AG04450 (cell line): ENCODE measurements around the gene CCT6B. TPM values are rescaled to one million over a fixed set of nuclear protein-coding genes. Genes with fewer than 3 reads are reported as not detected.

Experiments used
- CTCF ChIA-PET: fragments of 300-600, 350-600 bp; formaldehyde crosslinking; extraction: SDS; loops from one replicate; lab custom pipeline; 2022; ENCODE audit warnings: antibody characterized with exemption, inconsistent platforms; lab: Charles Lee
- POLR2A ChIA-PET: fragments of 350-600 bp; formaldehyde crosslinking; extraction: SDS; loops from one replicate; lab custom pipeline; 2021; ENCODE audit warnings: antibody characterized with exemption, inconsistent platforms; lab: Yijun Ruan, JAX
- DNase-seq: peaks from one replicate; pipeline ENCODE4 v3.0.0-alpha.2; 2011; ENCODE audit warnings: low read depth, low spot score
- H3K27ac ChIP-seq: one replicate; pipeline ENCODE4 v1.5.1; 2012; ENCODE audit warnings: low read depth, low read length, control low read depth
- H3K27me3 ChIP-seq: one replicate; pipeline ENCODE4 v1.6.0; 2012; ENCODE audit warnings: low read length; ENCODE audit not compliant: control insufficient read depth, insufficient read depth
- H3K4me3 ChIP-seq: 2 replicates; pipeline ENCODE4 v1.5.1; 2011; ENCODE audit warnings: mild to moderate bottlenecking, low read depth, low read length, control low read depth
- H3K9me3 ChIP-seq: 2 replicates; pipeline ENCODE4 v1.5.1; 2012; ENCODE audit warnings: low read length; ENCODE audit not compliant: control insufficient read depth, insufficient read depth
- CTCF ChIP-seq: IDR thresholded peaks from 2 replicates; pipeline ENCODE4 v1.5.1; 2011; ENCODE audit warnings: low read depth, low read length, control low read depth, inconsistent platforms
- polyA plus RNA-seq: library from polyadenylated mRNA; depleted of rRNA; stranded (reverse); fragments of >200 nt; gene quantifications from 2 replicates; pipeline ENCODE4 v1.2.3, GENCODE V29; 2011

Gene CCT6B
- polyA plus RNA-seq, 1 experiment, result 2.3 TPM

GRCh38 chr17:34913001-34913400 lies 48.3 kb downstream of the CCT6B start:
- no peak overlapping the region for H3K27ac ChIP-seq
- POLR2A ChIA-PET, result no interaction called here
- DNase-seq, result no peak
- no peak overlapping the region for H3K4me3 ChIP-seq
- TF ChIP-seq CTCF, result no peak
- no peaks in the 10 kb centered on the region for H3K9me3 ChIP-seq
- no peaks in the 10 kb centered on the region for H3K27me3 ChIP-seq
- CTCF ChIA-PET, result no interaction called here

GRCh38 chr17:34909040-34909439 lies 52.2 kb downstream of the CCT6B start:
- no peak for TF ChIP-seq CTCF
- DNase-seq, result no peak
- ChIA-PET POLR2A (no interaction called here), CTCF (no interaction called here)
- H3K27me3 ChIP-seq, result peaks cover 2% of the 10 kb centered on the region
- no peaks in the 10 kb centered on the region for H3K9me3 ChIP-seq
- H3K27ac ChIP-seq, result no peak overlapping the region
- no peak overlapping the region for H3K4me3 ChIP-seq

GRCh38 chr17:34902831-34903547 lies 58.3 kb downstream of the CCT6B start:
- DNase-seq, result no peak
- CTCF ChIA-PET, result no interaction called here
- no peak overlapping the region for H3K27ac ChIP-seq
- peaks cover 7% of the 10 kb centered on the region for H3K27me3 ChIP-seq
- POLR2A ChIA-PET, result no interaction called here
- no peak for TF ChIP-seq CTCF
- H3K9me3 ChIP-seq, result no peaks in the 10 kb centered on the region
- no peak overlapping the region for H3K4me3 ChIP-seq

- TF ChIP-seq CTCF, result no peak
- Histone ChIP-seq H3K27ac (no peak overlapping the region), H3K4me3 (no peak overlapping the region), H3K9me3 (no peaks in the 10 kb centered on the region), H3K27me3 (peaks cover 5% of the 10 kb centered on the region)
- no peak for DNase-seq
- ChIA-PET POLR2A (no interaction called here), CTCF (no interaction called here)
These were observed 61.5 kb downstream of the CCT6B start for GRCh38 chr17:34899643-34900291.

GRCh38 chr17:34895383-34895782 lies 65.9 kb downstream of the CCT6B start:
- TF ChIP-seq CTCF, result no peak
- ChIA-PET POLR2A (no interaction called here), CTCF (no interaction called here)
- no peak overlapping the region for H3K27ac ChIP-seq
- H3K4me3 ChIP-seq, result no peak overlapping the region
- no peak for DNase-seq
- no peaks in the 10 kb centered on the region for H3K9me3 ChIP-seq
- H3K27me3 ChIP-seq, result peaks cover 8% of the 10 kb centered on the region
